ENCODE results near the gene ALDH3B1.
"Not testable (repeated sequence)": the region's sequence is repeated elsewhere in the genome, so short reads cannot be mapped to it uniquely, and the experiment has no call there.

The ALDH3B1 gene

GRCh38 chr11:68010090-68011041, at the start of gene ALDH3B1:
ALDH3B1 (plus strand) TSS chr11:68010327; CDS start chr11:68015298, 4,971 bp downstream.
- DNase-seq, result no peak

- not testable (repeated sequence) for DNase-seq
These were observed 46.9 kb upstream of the ALDH3B1 start for GRCh38 chr11:67963217-67963616.

GRCh38 chr11:67963879-67964278, 46.2 kb upstream of the ALDH3B1 start:
- not testable (repeated sequence) for DNase-seq

- DNase-seq, result not testable (repeated sequence)
These were observed 45.4 kb upstream of the ALDH3B1 start for GRCh38 chr11:67964746-67965145.

- not testable (repeated sequence) for DNase-seq
These were observed 44.2 kb upstream of the ALDH3B1 start for GRCh38 chr11:67965830-67966348.

GRCh38 chr11:67974746-67975145, 35.4 kb upstream of the ALDH3B1 start:
- DNase-seq, result not testable (repeated sequence)

- not testable (repeated sequence) for DNase-seq
These were observed 31.2 kb upstream of the ALDH3B1 start for GRCh38 chr11:67978766-67979418.

GRCh38 chr11:67981226-67981625, 28.9 kb upstream of the ALDH3B1 start:
- DNase-seq, result not testable (repeated sequence)

- not testable (repeated sequence) for DNase-seq
These were observed 27.8 kb upstream of the ALDH3B1 start for GRCh38 chr11:67982255-67982857.

- no peak for DNase-seq
These were observed 26.2 kb upstream of the ALDH3B1 start for GRCh38 chr11:67983951-67984350.

- not testable (repeated sequence) for DNase-seq
These were observed 24.8 kb upstream of the ALDH3B1 start for GRCh38 chr11:67985302-67985701.

- DNase-seq, result not testable (repeated sequence)
These were observed 19.4 kb upstream of the ALDH3B1 start for GRCh38 chr11:67990546-67991346.

GRCh38 chr11:67991347-67992121, 18.6 kb upstream of the ALDH3B1 start:
- not testable (repeated sequence) for DNase-seq

- not testable (repeated sequence) for DNase-seq
These were observed 16.3 kb upstream of the ALDH3B1 start for GRCh38 chr11:67993821-67994220.

- DNase-seq, result not testable (repeated sequence)
These were observed 15.7 kb upstream of the ALDH3B1 start for GRCh38 chr11:67994387-67994786.

- DNase-seq, result not testable (repeated sequence)
These were observed 15.0 kb upstream of the ALDH3B1 start for GRCh38 chr11:67995129-67995528.

GRCh38 chr11:67995579-67995978, 14.5 kb upstream of the ALDH3B1 start:
- not testable (repeated sequence) for DNase-seq

GRCh38 chr11:67996051-67996450, 14.1 kb upstream of the ALDH3B1 start:
- DNase-seq, result no peak

GRCh38 chr11:67996622-67997474, 13.3 kb upstream of the ALDH3B1 start:
- no peak for DNase-seq

- no peak for DNase-seq
These were observed 12.6 kb upstream of the ALDH3B1 start for GRCh38 chr11:67997475-67997921.

All from NCI-H1930 (cell line).